ENCODE data around the gene RIMS1. TPM values are rescaled to one million over a fixed set of nuclear protein-coding genes. Genes with fewer than 3 reads are reported as not detected.

RIMS1 gene
- total RNA-seq (not detected), polyA plus RNA-seq (not detected)

GRCh38 chr6:71886184-71887005, at the start of gene RIMS1:
Gene RIMS1 (plus strand): TSS chr6:71886550. CDS start chr6:71887024, 474 bp downstream.
- Mint-ChIP-seq H3K4me3 (peak within 1 kb of the TSS in 4 of 8 donors; percentile 1 to 69 (median 33)), H3K9me3 (peaks cover 0 to 17% (median 7%) of the 10 kb centered on the region in 8 donors), H3K27me3 (peaks cover 17 to 21% of the 10 kb centered on the region in 2 donors), H3K36me3 (no peaks in the 10 kb centered on the region), H3K27ac (peak within 1 kb of the TSS in 1 of 7 donors; percentile 5), H3K4me1 (peaks cover 2 to 9% (median 6%) of the 10 kb centered on the region in 4 donors)
- H3K4me1 ChIP-seq (ENCODE audit: insufficient read depth, low read length), result no peaks in the 10 kb centered on the region
- no peak for DNase-seq
- H3K27ac ChIP-seq (ENCODE audit: low read depth, low read length), result no peak within 1 kb of the TSS
- no peaks in the 10 kb centered on the region for H3K9me3 ChIP-seq (ENCODE audit: control insufficient read depth in 1 of 2, low read length in 2 of 2)
- ChIA-PET CTCF (ENCODE audit: partially characterized antibody) (no interaction called here), POLR2A (ENCODE audit: partially characterized antibody) (no interaction called here)
- H3K36me3 ChIP-seq (ENCODE audit: insufficient read depth, low read length), result no peaks in the 10 kb centered on the region
- H3K27me3 ChIP-seq (ENCODE audit: insufficient read depth, low read length), result peaks cover 5% of the 10 kb centered on the region
- intact Hi-C loops (cut with micrococcal nuclease), result no loop called here
- no peak within 1 kb of the TSS for H3K4me3 ChIP-seq (ENCODE audit: low read length in 2 of 2)

DNA sequence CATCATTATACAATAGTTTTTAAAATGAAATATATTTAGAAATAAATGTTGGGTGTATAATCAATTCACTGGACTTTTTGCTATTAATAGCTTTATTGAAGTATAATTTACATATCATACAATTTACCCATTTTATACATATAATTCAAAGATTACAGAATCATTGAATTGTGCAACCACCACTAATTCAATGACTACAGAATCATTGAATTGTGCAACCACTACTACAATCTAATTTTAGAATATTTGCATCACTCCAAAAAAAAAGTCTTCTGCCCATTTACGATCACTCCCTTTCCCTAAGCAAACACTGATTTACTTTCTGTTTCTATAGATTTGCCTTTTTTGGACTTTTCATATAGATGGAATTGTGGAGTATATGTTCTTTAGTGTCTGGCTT, 35.1 kb upstream of the RIMS1 start:
- no peaks in the 10 kb centered on the region for H3K27me3 Mint-ChIP-seq
- no peak overlapping the region for H3K27ac ChIP-seq (ENCODE audit: low read depth, low read length)
- H3K4me1 ChIP-seq (ENCODE audit: insufficient read depth, low read length), result no peaks in the 10 kb centered on the region
- CTCF ChIA-PET (ENCODE audit: partially characterized antibody), result no interaction called here
- H3K4me3 Mint-ChIP-seq, result no peak overlapping the region
- POLR2A ChIA-PET (ENCODE audit: partially characterized antibody), result no interaction called here
- peaks cover 0 to 8% (median 5%) of the 10 kb centered on the region in 8 donors for H3K9me3 Mint-ChIP-seq
- H3K27ac Mint-ChIP-seq, result no peak overlapping the region
- intact Hi-C loops (cut with micrococcal nuclease), result no loop called here
- DNase-seq, result no peak
- H3K9me3 ChIP-seq (ENCODE audit: control insufficient read depth in 1 of 2, low read length in 2 of 2), result no peaks in the 10 kb centered on the region
- no peak overlapping the region for H3K4me3 ChIP-seq (ENCODE audit: low read length in 2 of 2)
- H3K4me1 Mint-ChIP-seq, result no peaks in the 10 kb centered on the region
- no peaks in the 10 kb centered on the region for H3K27me3 ChIP-seq (ENCODE audit: insufficient read depth, low read length)
- H3K36me3 Mint-ChIP-seq, result no peaks in the 10 kb centered on the region
- H3K36me3 ChIP-seq (ENCODE audit: insufficient read depth, low read length), result no peaks in the 10 kb centered on the region

- no peaks in the 10 kb centered on the region for H3K4me1 ChIP-seq (ENCODE audit: insufficient read depth, low read length)
- no peaks in the 10 kb centered on the region for H3K27me3 Mint-ChIP-seq
- no peak overlapping the region for H3K27ac ChIP-seq (ENCODE audit: low read depth, low read length)
- no peak for DNase-seq
- ChIA-PET POLR2A (ENCODE audit: partially characterized antibody) (no interaction called here), CTCF (ENCODE audit: partially characterized antibody) (no interaction called here)
- H3K36me3 ChIP-seq (ENCODE audit: insufficient read depth, low read length), result no peaks in the 10 kb centered on the region
- peaks cover 0 to 12% (median 4%) of the 10 kb centered on the region in 8 donors for H3K9me3 Mint-ChIP-seq
- H3K27ac Mint-ChIP-seq, result no peak overlapping the region
- H3K9me3 ChIP-seq (ENCODE audit: control insufficient read depth in 1 of 2, low read length in 2 of 2), result no peaks in the 10 kb centered on the region
- intact Hi-C loops (cut with micrococcal nuclease), result no loop called here
- H3K4me3 Mint-ChIP-seq, result no peak overlapping the region
- H3K4me1 Mint-ChIP-seq, result no peaks in the 10 kb centered on the region
- no peaks in the 10 kb centered on the region for H3K36me3 Mint-ChIP-seq
- no peaks in the 10 kb centered on the region for H3K27me3 ChIP-seq (ENCODE audit: insufficient read depth, low read length)
- no peak overlapping the region for H3K4me3 ChIP-seq (ENCODE audit: low read length in 2 of 2)
Observed at GRCh38 chr6:71852948-71853347, 33.4 kb upstream of the RIMS1 start.

- Mint-ChIP-seq H3K27ac (no peak overlapping the region), H3K9me3 (peaks cover 0 to 9% (median 4%) of the 10 kb centered on the region in 8 donors), H3K27me3 (no peaks in the 10 kb centered on the region), H3K36me3 (no peaks in the 10 kb centered on the region), H3K4me1 (no peaks in the 10 kb centered on the region), H3K4me3 (no peak overlapping the region)
- Histone ChIP-seq H3K27ac (ENCODE audit: low read depth, low read length) (no peak overlapping the region), H3K9me3 (ENCODE audit: control insufficient read depth in 1 of 2, low read length in 2 of 2) (no peaks in the 10 kb centered on the region), H3K27me3 (ENCODE audit: insufficient read depth, low read length) (no peaks in the 10 kb centered on the region), H3K36me3 (ENCODE audit: insufficient read depth, low read length) (no peaks in the 10 kb centered on the region), H3K4me1 (ENCODE audit: insufficient read depth, low read length) (no peaks in the 10 kb centered on the region), H3K4me3 (ENCODE audit: low read length in 2 of 2) (no peak overlapping the region)
- ChIA-PET POLR2A (ENCODE audit: partially characterized antibody) (no interaction called here), CTCF (ENCODE audit: partially characterized antibody) (no interaction called here)
- intact Hi-C loops (cut with micrococcal nuclease), result no loop called here
- DNase-seq, result no peak
Observed at GRCh38 chr6:71855406-71855805, 30.9 kb upstream of the RIMS1 start.

DNA sequence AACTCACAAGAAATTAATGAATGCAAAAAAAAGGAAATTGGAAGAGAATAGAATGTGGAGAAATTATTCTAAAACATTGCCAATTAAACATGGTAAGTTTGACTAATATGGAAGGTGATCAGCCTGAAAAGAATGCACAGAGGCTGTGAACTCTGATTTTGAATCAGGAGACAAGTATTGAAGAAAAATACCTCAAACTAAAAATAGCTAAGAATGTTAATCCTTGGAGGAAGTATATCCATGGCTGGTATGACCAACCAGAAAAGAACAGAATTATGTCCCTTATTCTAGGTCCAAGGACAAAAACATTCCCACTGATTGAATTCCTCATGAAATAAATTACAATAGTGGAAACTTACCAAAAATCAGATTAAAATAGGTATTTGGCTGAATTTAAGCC, 7.3 kb upstream of the RIMS1 start:
- no peaks in the 10 kb centered on the region for H3K27me3 Mint-ChIP-seq
- Histone ChIP-seq H3K27ac (ENCODE audit: low read depth, low read length) (no peak overlapping the region), H3K9me3 (ENCODE audit: control insufficient read depth in 1 of 2, low read length in 2 of 2) (no peaks in the 10 kb centered on the region), H3K4me3 (ENCODE audit: low read length in 2 of 2) (no peak overlapping the region), H3K27me3 (ENCODE audit: insufficient read depth, low read length) (no peaks in the 10 kb centered on the region), H3K4me1 (ENCODE audit: insufficient read depth, low read length) (no peaks in the 10 kb centered on the region), H3K36me3 (ENCODE audit: insufficient read depth, low read length) (no peaks in the 10 kb centered on the region)
- no peak overlapping the region for H3K4me3 Mint-ChIP-seq
- CTCF ChIA-PET (ENCODE audit: partially characterized antibody), result no interaction called here
- H3K9me3 Mint-ChIP-seq, result peaks cover 0 to 6% (median 2%) of the 10 kb centered on the region in 8 donors
- no peak for DNase-seq
- H3K4me1 Mint-ChIP-seq, result no peaks in the 10 kb centered on the region
- intact Hi-C loops (cut with micrococcal nuclease), result no loop called here
- no peaks in the 10 kb centered on the region for H3K36me3 Mint-ChIP-seq
- POLR2A ChIA-PET (ENCODE audit: partially characterized antibody), result no interaction called here
- no peak overlapping the region for H3K27ac Mint-ChIP-seq

- intact Hi-C loops (cut with micrococcal nuclease), result no loop called here
- Mint-ChIP-seq H3K9me3 (peaks cover 0 to 17% (median 7%) of the 10 kb centered on the region in 8 donors), H3K4me1 (peaks cover 2 to 9% (median 6%) of the 10 kb centered on the region in 4 donors), H3K27me3 (peaks cover 17 to 21% of the 10 kb centered on the region in 2 donors), H3K36me3 (no peaks in the 10 kb centered on the region), H3K27ac (no peak overlapping the region), H3K4me3 (peak overlapping the region in 2 of 8 donors; percentile 11 to 13)
- H3K36me3 ChIP-seq (ENCODE audit: insufficient read depth, low read length), result no peaks in the 10 kb centered on the region
- no peaks in the 10 kb centered on the region for H3K4me1 ChIP-seq (ENCODE audit: insufficient read depth, low read length)
- H3K27ac ChIP-seq (ENCODE audit: low read depth, low read length), result no peak overlapping the region
- DNase-seq, result no peak
- peaks cover 5% of the 10 kb centered on the region for H3K27me3 ChIP-seq (ENCODE audit: insufficient read depth, low read length)
- no peaks in the 10 kb centered on the region for H3K9me3 ChIP-seq (ENCODE audit: control insufficient read depth in 1 of 2, low read length in 2 of 2)
- CTCF ChIA-PET (ENCODE audit: partially characterized antibody), result no interaction called here
- POLR2A ChIA-PET (ENCODE audit: partially characterized antibody), result no interaction called here
- H3K4me3 ChIP-seq (ENCODE audit: low read length in 2 of 2), result no peak overlapping the region
Observed at GRCh38 chr6:71887006-71887743, 825 bp downstream of the RIMS1 start.

DNA sequence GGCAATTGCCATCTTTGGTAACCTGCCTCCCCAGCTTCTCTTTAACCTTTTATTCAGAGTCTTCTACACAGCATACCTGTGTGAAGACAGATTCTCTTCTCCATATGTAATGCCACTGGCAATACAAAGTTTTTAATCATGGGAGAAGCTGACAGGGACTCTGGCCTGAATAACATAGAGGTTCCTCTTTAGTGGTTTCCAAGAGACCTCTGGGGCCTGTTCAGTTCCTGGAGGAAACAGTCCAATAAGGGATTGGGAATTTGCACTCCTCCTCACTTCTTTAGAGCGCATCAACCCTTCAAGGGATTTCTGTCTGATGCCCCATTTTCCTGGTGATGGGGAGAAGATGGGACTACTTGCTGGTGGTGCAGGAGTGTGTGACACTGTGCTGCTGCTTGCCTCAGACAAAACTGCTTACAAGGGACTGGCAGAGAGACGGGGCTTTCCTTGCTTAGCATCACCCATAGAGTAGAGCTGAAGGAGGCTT, 1.4 kb downstream of the RIMS1 start:
- no peak overlapping the region for H3K27ac Mint-ChIP-seq
- H3K9me3 Mint-ChIP-seq, result peaks cover 0 to 17% (median 7%) of the 10 kb centered on the region in 8 donors
- no peak overlapping the region for H3K27ac ChIP-seq (ENCODE audit: low read depth, low read length)
- ChIA-PET POLR2A (ENCODE audit: partially characterized antibody) (no interaction called here), CTCF (ENCODE audit: partially characterized antibody) (no interaction called here)
- no peaks in the 10 kb centered on the region for H3K4me1 ChIP-seq (ENCODE audit: insufficient read depth, low read length)
- intact Hi-C loops (cut with micrococcal nuclease), result no loop called here
- peaks cover 17 to 21% of the 10 kb centered on the region in 2 donors for H3K27me3 Mint-ChIP-seq
- H3K36me3 ChIP-seq (ENCODE audit: insufficient read depth, low read length), result no peaks in the 10 kb centered on the region
- no peak overlapping the region for H3K4me3 Mint-ChIP-seq
- H3K4me3 ChIP-seq (ENCODE audit: low read length in 2 of 2), result no peak overlapping the region
- no peak for DNase-seq
- peaks cover 2 to 9% (median 6%) of the 10 kb centered on the region in 4 donors for H3K4me1 Mint-ChIP-seq
- H3K36me3 Mint-ChIP-seq, result no peaks in the 10 kb centered on the region
- H3K27me3 ChIP-seq (ENCODE audit: insufficient read depth, low read length), result peaks cover 5% of the 10 kb centered on the region
- no peaks in the 10 kb centered on the region for H3K9me3 ChIP-seq (ENCODE audit: control insufficient read depth in 1 of 2, low read length in 2 of 2)

All from CD4-positive, alpha-beta memory T cell (primary cell).